IPS DF 4.7 (cell line): ENCODE results near the gene EXOC6.
A peak's percentile ranks its signal among the peaks of the same experiment; 100 is the strongest.

ENCODE experiments used
- DNase-seq: peaks from one replicate; pipeline ENCODE4 v3.0.0-alpha.2; 2013; ENCODE audit warnings: low spot score; ENCODE audit errors: extremely low read depth

The EXOC6 gene

GRCh38 chr10:93006435-93007039 is 158.2 kb downstream of the EXOC6 start:
- DNase-seq: peak; percentile 44

GRCh38 chr10:93015722-93016121 is 167.4 kb downstream of the EXOC6 start:
- no peak for DNase-seq

GRCh38 chr10:93023013-93023650 is 174.8 kb downstream of the EXOC6 start:
- DNase-seq: no peak

- no peak for DNase-seq
Observed at GRCh38 chr10:93026072-93026471, 177.8 kb downstream of the EXOC6 start.

- DNase-seq: no peak
Observed at GRCh38 chr10:93027508-93027907, 179.2 kb downstream of the EXOC6 start.

GRCh38 chr10:93028883-93029282 is 180.6 kb downstream of the EXOC6 start:
- no peak for DNase-seq

GRCh38 chr10:93030409-93030808 is 182.1 kb downstream of the EXOC6 start:
- no peak for DNase-seq

- no peak for DNase-seq
Observed at GRCh38 chr10:93032105-93032808, 183.9 kb downstream of the EXOC6 start.

- DNase-seq: no peak
Observed at GRCh38 chr10:93032809-93033137, 184.5 kb downstream of the EXOC6 start.

- no peak for DNase-seq
Observed at GRCh38 chr10:93034426-93034825, 186.1 kb downstream of the EXOC6 start.

GRCh38 chr10:93039110-93039509 is 190.8 kb downstream of the EXOC6 start:
- DNase-seq: no peak

- no peak for DNase-seq
Observed at GRCh38 chr10:93039721-93040120, 191.4 kb downstream of the EXOC6 start.

GRCh38 chr10:93054486-93054885 is 206.2 kb downstream of the EXOC6 start:
- no peak for DNase-seq

- DNase-seq: no peak
Observed at GRCh38 chr10:93058139-93058538, 209.8 kb downstream of the EXOC6 start.

- no peak for DNase-seq
Observed at GRCh38 chr10:93059975-93060886, 211.9 kb downstream of the EXOC6 start, which contains the start of gene CYP26C1. CYP26C1 (plus strand) TSS chr10:93060798; CDS start chr10:93061264, 466 bp downstream.

GRCh38 chr10:93060887-93061593 is 212.7 kb downstream of the EXOC6 start:
- DNase-seq: no peak

- no peak for DNase-seq
Observed at GRCh38 chr10:93061594-93062513, 213.5 kb downstream of the EXOC6 start.

- no peak for DNase-seq
Observed at GRCh38 chr10:93062514-93063143, 214.3 kb downstream of the EXOC6 start.

- DNase-seq: no peak
Observed at GRCh38 chr10:93063144-93063976, 215.0 kb downstream of the EXOC6 start.
